Measurements from ENCODE around the gene LIN28B.
"Not testable (repeated sequence)": the region's sequence is repeated elsewhere in the genome, so short reads cannot be mapped to it uniquely, and the experiment has no call there.

LIN28B gene

DNA sequence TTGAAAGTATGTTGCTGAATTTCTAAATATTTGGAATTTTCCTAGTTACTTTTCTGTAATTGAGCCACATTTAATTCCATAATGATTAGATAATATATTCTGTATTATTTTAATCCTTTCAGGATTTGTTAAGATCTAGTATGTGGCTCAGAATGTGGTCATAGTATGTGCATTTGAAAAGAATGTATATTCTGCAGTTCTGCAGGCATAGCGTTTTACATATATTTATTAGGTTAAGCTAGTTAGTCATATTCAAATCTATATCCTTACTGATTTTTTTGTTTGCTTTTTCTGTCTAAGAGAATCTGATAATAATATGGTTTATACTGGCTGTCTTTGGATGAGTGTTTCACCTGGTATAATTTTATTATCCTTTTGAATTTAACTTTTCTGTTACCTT, 33.2 kb downstream of the LIN28B start:
- Histone ChIP-seq H3K4me1 (ENCODE audit: control insufficient read depth, insufficient read depth, low read length) (no peaks in the 10 kb centered on the region), H3K27me3 (replicated peaks; ENCODE audit: control insufficient read depth, insufficient read depth, low read length) (no peaks in the 10 kb centered on the region), H3K9me3 (ENCODE audit: control insufficient read depth, low read length) (no peaks in the 10 kb centered on the region), H3K36me3 (ENCODE audit: control insufficient read depth, insufficient read depth, low read length, severe bottlenecking) (no peaks in the 10 kb centered on the region), H3K4me3 (ENCODE audit: low read length) (no peak overlapping the region), H3K9ac (ENCODE audit: low read length) (no peak overlapping the region)
- DNase-seq (ENCODE audit: low read depth): no peak

GRCh38 chr6:104991062-104991461, 34.2 kb downstream of the LIN28B start:
- H3K4me1 ChIP-seq (ENCODE audit: control insufficient read depth, insufficient read depth, low read length); H3K9ac ChIP-seq (ENCODE audit: low read length); H3K4me3 ChIP-seq (ENCODE audit: low read length); H3K9me3 ChIP-seq (ENCODE audit: control insufficient read depth, low read length); DNase-seq (ENCODE audit: low read depth); H3K27me3 ChIP-seq (replicated peaks; ENCODE audit: control insufficient read depth, insufficient read depth, low read length); H3K36me3 ChIP-seq (ENCODE audit: control insufficient read depth, insufficient read depth, low read length, severe bottlenecking): not testable (repeated sequence)

- not testable (repeated sequence) for H3K9ac ChIP-seq (ENCODE audit: low read length); H3K9me3 ChIP-seq (ENCODE audit: control insufficient read depth, low read length); H3K4me3 ChIP-seq (ENCODE audit: low read length); H3K36me3 ChIP-seq (ENCODE audit: control insufficient read depth, insufficient read depth, low read length, severe bottlenecking); DNase-seq (ENCODE audit: low read depth); H3K4me1 ChIP-seq (ENCODE audit: control insufficient read depth, insufficient read depth, low read length); H3K27me3 ChIP-seq (replicated peaks; ENCODE audit: control insufficient read depth, insufficient read depth, low read length)
These were observed 36.7 kb downstream of the LIN28B start for GRCh38 chr6:104993576-104993975.

DNA sequence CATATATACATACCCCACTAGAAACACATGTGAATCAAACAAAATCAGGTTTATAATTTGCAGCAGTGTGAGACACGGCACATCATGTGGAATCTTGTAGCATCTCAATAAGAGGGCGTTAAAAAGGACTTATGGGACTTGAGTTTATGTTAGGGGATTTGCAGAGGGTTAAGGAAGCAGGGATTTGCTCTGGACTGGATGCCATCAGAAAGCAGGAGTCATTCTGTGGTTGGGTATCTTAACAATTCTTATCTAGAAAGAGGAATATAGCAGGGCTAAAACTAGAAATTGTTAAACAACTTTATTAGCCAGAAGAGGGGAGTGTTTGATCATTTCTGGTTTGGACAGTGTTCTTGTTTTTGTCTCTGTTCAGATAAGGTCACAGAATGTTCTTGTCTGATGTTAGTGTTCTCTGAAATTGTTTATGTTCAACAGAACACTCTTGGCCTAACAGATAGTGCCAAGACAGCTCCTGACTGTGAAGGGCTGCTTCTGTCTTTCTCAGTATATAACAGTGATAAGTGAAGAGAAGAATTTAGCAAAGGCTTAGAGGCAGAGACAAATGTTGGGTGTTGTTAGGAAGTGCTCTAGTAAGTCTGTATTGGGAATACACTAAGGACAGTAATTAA, 39.2 kb downstream of the LIN28B start:
- peak; percentile 65 for DNase-seq (ENCODE audit: low read depth)
- Histone ChIP-seq H3K4me3 (ENCODE audit: low read length) (no peak overlapping the region), H3K36me3 (ENCODE audit: control insufficient read depth, insufficient read depth, low read length, severe bottlenecking) (no peaks in the 10 kb centered on the region), H3K27me3 (replicated peaks; ENCODE audit: control insufficient read depth, insufficient read depth, low read length) (no peaks in the 10 kb centered on the region), H3K4me1 (ENCODE audit: control insufficient read depth, insufficient read depth, low read length) (peaks cover 6% of the 10 kb centered on the region), H3K9ac (ENCODE audit: low read length) (peak overlapping the region; percentile 47), H3K9me3 (ENCODE audit: control insufficient read depth, low read length) (no peaks in the 10 kb centered on the region)

DNA sequence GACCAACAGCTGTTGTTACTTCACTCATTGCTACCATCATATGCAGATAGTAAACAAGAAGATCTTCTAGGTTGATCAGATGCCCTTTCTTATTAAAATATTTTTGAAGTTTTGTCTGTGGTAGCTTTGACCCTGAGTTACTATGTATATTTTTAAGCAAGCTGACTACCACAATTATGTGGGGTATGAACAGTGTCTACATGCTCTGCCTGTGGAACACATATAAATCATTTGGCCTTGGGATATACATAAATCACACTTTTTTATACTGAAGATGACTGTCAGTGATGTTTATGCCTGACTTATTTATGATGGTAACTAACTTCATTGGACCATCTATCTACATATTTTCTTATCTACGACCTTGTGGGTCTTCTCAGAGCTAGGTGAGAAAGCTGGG, 44.2 kb downstream of the LIN28B start:
- DNase-seq (ENCODE audit: low read depth): no peak
- H3K36me3 ChIP-seq (ENCODE audit: control insufficient read depth, insufficient read depth, low read length, severe bottlenecking): no peaks in the 10 kb centered on the region
- no peak overlapping the region for H3K9ac ChIP-seq (ENCODE audit: low read length)
- no peak overlapping the region for H3K4me3 ChIP-seq (ENCODE audit: low read length)
- H3K9me3 ChIP-seq (ENCODE audit: control insufficient read depth, low read length): no peaks in the 10 kb centered on the region
- H3K4me1 ChIP-seq (ENCODE audit: control insufficient read depth, insufficient read depth, low read length): peaks cover 6% of the 10 kb centered on the region
- H3K27me3 ChIP-seq (replicated peaks; ENCODE audit: control insufficient read depth, insufficient read depth, low read length): no peaks in the 10 kb centered on the region

DNA sequence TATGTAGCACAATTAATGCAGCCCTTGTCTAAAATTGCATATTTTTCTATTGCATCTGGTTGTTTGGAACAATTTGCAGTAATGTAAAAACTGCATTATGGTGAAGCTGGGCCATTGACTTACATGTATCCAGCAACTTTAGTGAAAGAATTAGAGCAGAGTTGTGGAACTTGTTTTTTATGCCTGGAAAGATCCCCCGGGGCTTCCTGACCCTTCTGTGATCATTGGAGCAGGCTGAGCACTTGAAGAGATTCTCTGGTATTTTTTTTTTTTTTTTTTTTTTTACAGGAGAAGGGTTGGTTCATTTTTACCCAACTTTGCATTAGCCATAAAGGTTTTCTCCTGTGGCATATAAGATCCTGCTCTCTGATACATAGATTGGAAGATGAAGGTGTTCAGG, 45.0 kb downstream of the LIN28B start:
- H3K4me1 ChIP-seq (ENCODE audit: control insufficient read depth, insufficient read depth, low read length): no peaks in the 10 kb centered on the region

DNA sequence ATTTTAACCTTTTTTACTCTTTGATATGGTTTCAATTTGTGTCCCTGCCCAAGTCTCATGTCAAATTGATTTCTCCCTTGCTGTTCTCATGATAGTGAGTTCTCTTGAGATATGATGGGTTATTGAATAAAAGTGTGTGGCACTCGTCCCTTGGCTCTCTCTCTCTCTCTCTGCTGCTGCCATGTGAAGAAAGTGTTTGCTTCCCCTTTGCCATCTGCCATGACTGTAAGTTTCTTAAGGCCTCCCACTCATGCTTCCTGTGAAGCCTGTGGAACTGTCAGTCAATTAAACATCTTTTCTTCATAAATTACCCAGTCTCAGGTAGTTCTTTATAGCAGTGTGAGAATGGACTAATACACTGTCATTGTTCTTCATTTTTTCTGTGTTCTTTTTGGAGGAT, 48.5 kb downstream of the LIN28B start:
- H3K9me3 ChIP-seq (ENCODE audit: control insufficient read depth, low read length): no peaks in the 10 kb centered on the region
- no peak overlapping the region for H3K4me3 ChIP-seq (ENCODE audit: low read length)
- H3K36me3 ChIP-seq (ENCODE audit: control insufficient read depth, insufficient read depth, low read length, severe bottlenecking): no peaks in the 10 kb centered on the region
- no peak for DNase-seq (ENCODE audit: low read depth)
- no peaks in the 10 kb centered on the region for H3K4me1 ChIP-seq (ENCODE audit: control insufficient read depth, insufficient read depth, low read length)
- H3K9ac ChIP-seq (ENCODE audit: low read length): no peak overlapping the region
- no peaks in the 10 kb centered on the region for H3K27me3 ChIP-seq (replicated peaks; ENCODE audit: control insufficient read depth, insufficient read depth, low read length)

More for the DNA sequence above, 45.0 kb downstream of the LIN28B start:
- Histone ChIP-seq H3K9me3 (ENCODE audit: control insufficient read depth, low read length) (no peaks in the 10 kb centered on the region), H3K27me3 (replicated peaks; ENCODE audit: control insufficient read depth, insufficient read depth, low read length) (no peaks in the 10 kb centered on the region), H3K36me3 (ENCODE audit: control insufficient read depth, insufficient read depth, low read length, severe bottlenecking) (no peaks in the 10 kb centered on the region), H3K9ac (ENCODE audit: low read length) (no peak overlapping the region), H3K4me3 (ENCODE audit: low read length) (no peak overlapping the region)
- DNase-seq (ENCODE audit: low read depth): no peak

DNA sequence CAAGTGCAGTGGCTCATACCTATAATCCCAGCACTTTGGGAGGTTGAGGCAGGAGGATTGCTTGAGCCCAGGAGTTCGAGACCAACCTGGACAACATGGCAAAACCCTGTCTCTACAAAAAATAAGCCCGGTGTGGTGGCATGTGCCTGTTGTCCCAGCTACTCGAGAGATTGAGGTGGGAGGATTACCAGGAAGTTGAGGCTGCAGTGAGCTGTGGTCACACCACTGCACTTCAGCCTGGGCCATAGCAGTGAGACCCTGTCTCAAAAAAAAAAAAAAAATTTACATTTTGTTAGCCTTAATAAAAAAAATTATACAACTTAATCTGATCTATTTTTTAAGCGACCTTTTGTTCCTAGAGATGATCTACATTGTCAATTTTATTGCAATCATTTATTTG, 56.6 kb downstream of the LIN28B start:
- not testable (repeated sequence) for H3K36me3 ChIP-seq (ENCODE audit: control insufficient read depth, insufficient read depth, low read length, severe bottlenecking); H3K9ac ChIP-seq (ENCODE audit: low read length); DNase-seq (ENCODE audit: low read depth); H3K4me1 ChIP-seq (ENCODE audit: control insufficient read depth, insufficient read depth, low read length); H3K4me3 ChIP-seq (ENCODE audit: low read length); H3K9me3 ChIP-seq (ENCODE audit: control insufficient read depth, low read length); H3K27me3 ChIP-seq (replicated peaks; ENCODE audit: control insufficient read depth, insufficient read depth, low read length)

DNA sequence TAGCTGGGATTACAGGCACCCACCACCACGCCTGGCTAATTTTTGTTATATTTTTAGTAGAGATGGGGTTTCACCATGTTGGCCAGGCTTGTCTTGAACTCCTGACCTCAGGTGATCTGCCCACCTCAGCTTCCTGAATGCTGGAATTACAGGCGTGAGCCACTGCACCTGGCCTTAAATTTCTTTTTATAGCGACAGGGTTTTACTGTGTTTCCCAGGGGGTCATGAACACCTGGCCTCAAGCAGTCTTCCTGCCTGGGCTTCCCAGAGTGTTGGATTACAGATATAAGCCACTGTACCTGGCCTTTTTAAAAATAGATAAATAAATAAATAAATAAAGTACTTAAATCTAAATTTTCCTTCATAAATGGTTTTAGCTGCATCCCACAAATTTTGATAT, 57.5 kb downstream of the LIN28B start:
- no peaks in the 10 kb centered on the region for H3K27me3 ChIP-seq (replicated peaks; ENCODE audit: control insufficient read depth, insufficient read depth, low read length)
- H3K4me1 ChIP-seq (ENCODE audit: control insufficient read depth, insufficient read depth, low read length): peaks cover 4% of the 10 kb centered on the region
- H3K9ac ChIP-seq (ENCODE audit: low read length): no peak overlapping the region
- H3K4me3 ChIP-seq (ENCODE audit: low read length): no peak overlapping the region
- H3K9me3 ChIP-seq (ENCODE audit: control insufficient read depth, low read length): no peaks in the 10 kb centered on the region
- H3K36me3 ChIP-seq (ENCODE audit: control insufficient read depth, insufficient read depth, low read length, severe bottlenecking): no peaks in the 10 kb centered on the region
- no peak for DNase-seq (ENCODE audit: low read depth)

DNA sequence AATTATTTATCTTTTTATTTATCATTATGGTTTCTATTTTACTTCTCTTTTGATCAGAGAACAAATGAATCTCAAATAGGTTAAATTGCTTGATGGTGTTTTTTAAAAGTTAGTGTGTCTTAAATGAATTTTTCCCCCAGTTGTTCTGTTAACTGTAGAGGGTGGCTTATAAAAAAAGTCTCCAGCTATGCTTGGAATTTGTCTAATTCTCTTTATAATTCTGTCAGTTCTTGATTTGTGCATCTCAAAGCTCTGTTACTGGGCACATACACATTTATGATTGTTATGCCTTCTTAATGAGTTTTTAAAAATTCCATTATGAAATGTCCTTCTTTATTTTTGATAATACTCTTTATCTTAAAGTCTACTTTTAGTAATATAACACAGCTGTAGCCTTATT, 58.0 kb downstream of the LIN28B start:
- Histone ChIP-seq H3K4me1 (ENCODE audit: control insufficient read depth, insufficient read depth, low read length) (peaks cover 4% of the 10 kb centered on the region), H3K36me3 (ENCODE audit: control insufficient read depth, insufficient read depth, low read length, severe bottlenecking) (no peaks in the 10 kb centered on the region), H3K9ac (ENCODE audit: low read length) (no peak overlapping the region), H3K27me3 (replicated peaks; ENCODE audit: control insufficient read depth, insufficient read depth, low read length) (no peaks in the 10 kb centered on the region), H3K9me3 (ENCODE audit: control insufficient read depth, low read length) (no peaks in the 10 kb centered on the region), H3K4me3 (ENCODE audit: low read length) (no peak overlapping the region)
- DNase-seq (ENCODE audit: low read depth): peak; percentile 14

DNA sequence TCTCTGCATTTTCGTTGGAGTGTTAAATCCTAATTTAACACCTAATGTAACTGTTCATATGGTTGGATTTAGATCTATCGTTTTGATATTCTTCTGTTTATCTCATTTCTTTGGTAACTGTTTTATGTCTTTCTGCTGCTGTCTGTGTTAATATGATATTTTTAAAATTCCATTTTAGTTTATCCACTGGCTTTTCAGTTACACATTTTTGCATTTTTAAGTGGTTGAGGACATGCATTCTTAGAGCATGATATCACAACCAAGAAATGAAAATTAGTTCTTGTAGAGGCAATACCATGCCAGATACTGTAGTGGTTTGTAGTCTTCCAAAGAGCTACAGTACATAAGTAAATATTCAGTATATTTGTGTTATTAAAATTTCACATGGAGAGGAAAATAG, 58.6 kb downstream of the LIN28B start:
- peaks cover 4% of the 10 kb centered on the region for H3K4me1 ChIP-seq (ENCODE audit: control insufficient read depth, insufficient read depth, low read length)
- H3K4me3 ChIP-seq (ENCODE audit: low read length): no peak overlapping the region
- peak; percentile 76 for DNase-seq (ENCODE audit: low read depth)
- H3K27me3 ChIP-seq (replicated peaks; ENCODE audit: control insufficient read depth, insufficient read depth, low read length): no peaks in the 10 kb centered on the region
- no peak overlapping the region for H3K9ac ChIP-seq (ENCODE audit: low read length)
- no peaks in the 10 kb centered on the region for H3K9me3 ChIP-seq (ENCODE audit: control insufficient read depth, low read length)
- H3K36me3 ChIP-seq (ENCODE audit: control insufficient read depth, insufficient read depth, low read length, severe bottlenecking): no peaks in the 10 kb centered on the region

DNA sequence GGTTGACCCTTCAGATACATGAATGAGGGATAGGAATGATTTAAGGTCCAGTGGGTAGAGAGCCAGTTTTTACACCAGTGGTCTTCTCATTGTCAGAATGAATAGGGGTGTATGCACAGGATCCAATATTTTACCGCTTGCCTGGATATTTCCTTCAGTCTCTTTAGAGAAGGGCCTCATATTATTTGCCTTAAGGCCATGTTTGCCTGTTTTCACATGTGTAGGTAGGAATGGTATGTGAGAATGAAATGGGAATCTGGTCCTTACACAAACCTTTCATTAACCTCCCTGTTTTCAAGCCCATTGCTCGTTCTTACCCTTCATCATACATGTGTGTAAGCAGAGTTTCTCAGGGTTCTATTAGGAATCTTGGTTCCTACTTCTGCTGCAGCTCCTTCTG, 62.4 kb downstream of the LIN28B start:
- H3K9ac ChIP-seq (ENCODE audit: low read length): no peak overlapping the region
- H3K36me3 ChIP-seq (ENCODE audit: control insufficient read depth, insufficient read depth, low read length, severe bottlenecking): no peaks in the 10 kb centered on the region
- H3K9me3 ChIP-seq (ENCODE audit: control insufficient read depth, low read length): no peaks in the 10 kb centered on the region
- DNase-seq (ENCODE audit: low read depth): no peak
- no peaks in the 10 kb centered on the region for H3K27me3 ChIP-seq (replicated peaks; ENCODE audit: control insufficient read depth, insufficient read depth, low read length)
- H3K4me1 ChIP-seq (ENCODE audit: control insufficient read depth, insufficient read depth, low read length): peaks cover 4% of the 10 kb centered on the region
- H3K4me3 ChIP-seq (ENCODE audit: low read length): no peak overlapping the region
